GM21825 (cell line): ENCODE data around the gene SLC41A2.

Experiments used
- ATAC-seq: cut with Tn5 transposase; IDR thresholded peaks from one replicate; pipeline ENCODE4 v1.9.1; 2021; ENCODE audit warnings: mild to moderate bottlenecking, moderate library complexity; ENCODE audit not compliant: unreplicated experiment

Gene SLC41A2

GRCh38 chr12:104930388-104931326 lies 27.4 kb downstream of the SLC41A2 start:
- peak; percentile 80 for ATAC-seq

GRCh38 chr12:104929977-104930376 lies 28.1 kb downstream of the SLC41A2 start:
- ATAC-seq: peak; percentile 6

GRCh38 chr12:104929368-104929767 lies 28.7 kb downstream of the SLC41A2 start:
- no peak for ATAC-seq

- ATAC-seq: no peak
These were observed 29.9 kb downstream of the SLC41A2 start for GRCh38 chr12:104928036-104928745.

- ATAC-seq: no peak
These were observed 32.6 kb downstream of the SLC41A2 start for GRCh38 chr12:104925501-104925900.

- ATAC-seq: no peak
These were observed 36.8 kb downstream of the SLC41A2 start for GRCh38 chr12:104921340-104921739.

GRCh38 chr12:104911942-104912341 lies 46.1 kb downstream of the SLC41A2 start:
- ATAC-seq: no peak

- ATAC-seq: no peak
These were observed 47.8 kb downstream of the SLC41A2 start for GRCh38 chr12:104910196-104910840.

- no peak for ATAC-seq
These were observed 48.3 kb downstream of the SLC41A2 start for GRCh38 chr12:104909761-104910160.
